NCI-H1105 treated with DMSO at 0.1 percent for 48 hours (cell line): ENCODE measurements around the gene FAM240B.

Source experiments
- DNase-seq: peaks from one replicate; lab custom pipeline; 2025; lab: John Stamatoyannopoulos, UW

The FAM240B gene

DNA sequence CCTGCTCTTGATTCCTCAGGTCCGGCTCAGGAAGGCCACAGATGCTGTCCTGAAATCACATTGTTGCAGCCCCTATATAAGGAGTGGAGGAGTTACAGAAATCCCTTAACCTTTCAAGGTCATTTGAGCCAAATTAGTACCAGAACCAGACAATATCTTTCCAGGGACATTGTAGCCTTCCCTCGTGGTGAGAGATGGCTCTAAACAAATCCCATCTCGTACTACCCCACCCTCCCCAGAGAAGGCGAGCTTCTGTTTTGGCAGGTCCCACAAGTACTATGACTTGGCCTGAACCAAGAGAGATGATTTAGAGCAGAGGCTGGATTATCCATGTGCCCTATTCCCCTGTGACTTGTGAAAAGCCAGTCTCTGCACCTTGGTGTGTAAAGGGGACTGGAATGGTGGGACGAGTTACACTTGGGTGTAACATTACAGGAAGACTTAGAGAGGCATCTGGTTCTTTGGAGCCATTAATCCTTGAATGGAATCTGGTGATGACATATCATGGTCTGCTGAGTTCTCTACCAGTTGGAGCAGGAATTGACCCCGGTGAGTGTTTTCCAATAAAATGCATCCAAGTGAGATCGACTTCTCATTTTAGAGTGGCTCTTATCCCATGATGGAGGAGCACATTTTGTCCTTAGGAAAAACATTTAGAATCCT, at the start of gene FAM240B:
Gene FAM240B, minus strand, starts transcription at position 51 of the 663 bp plus-strand sequence. CDS start 16,134 bp downstream, outside the sequence.
- DNase-seq = no peak

DNA sequence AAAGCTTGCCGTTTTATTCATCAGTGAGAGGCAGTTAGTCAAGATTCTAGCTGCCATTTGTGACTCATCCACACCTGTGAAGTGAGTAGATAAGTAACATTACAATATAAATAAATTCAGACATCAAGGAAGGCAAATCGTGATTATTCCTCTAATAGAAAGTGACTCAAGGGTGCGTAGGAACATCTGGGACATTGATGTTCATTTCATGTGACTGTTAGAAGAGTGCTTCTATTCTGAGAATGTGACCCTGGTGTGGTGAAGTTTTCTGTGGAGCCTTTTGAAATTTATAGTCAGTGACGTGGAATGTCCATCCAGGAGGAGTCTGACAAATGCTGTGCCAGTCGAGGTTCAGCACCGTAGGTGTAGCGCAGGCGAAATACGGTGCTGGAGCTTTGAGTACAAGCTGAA, 48.4 kb upstream of the FAM240B start:
- no peak for DNase-seq

DNA sequence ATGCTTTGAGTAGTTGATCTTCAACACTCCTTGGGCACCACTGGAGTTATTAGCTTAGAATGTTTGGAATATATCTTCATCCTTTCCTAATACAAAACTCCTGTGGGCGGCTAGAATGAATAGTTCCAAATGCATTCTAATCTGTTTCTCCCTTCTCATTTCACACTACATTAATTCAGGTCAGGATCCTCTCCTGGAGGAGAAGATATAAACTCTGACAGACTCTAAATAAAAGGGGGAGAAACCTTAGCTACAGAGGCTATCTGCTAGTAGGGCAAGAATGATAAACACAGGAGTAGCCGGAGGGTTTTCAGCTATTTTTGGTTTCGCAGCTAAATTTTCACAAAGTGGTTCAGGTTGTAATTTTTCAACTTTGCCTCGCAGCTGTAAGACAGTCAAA, 45.2 kb upstream of the FAM240B start:
- DNase-seq = no peak

DNA sequence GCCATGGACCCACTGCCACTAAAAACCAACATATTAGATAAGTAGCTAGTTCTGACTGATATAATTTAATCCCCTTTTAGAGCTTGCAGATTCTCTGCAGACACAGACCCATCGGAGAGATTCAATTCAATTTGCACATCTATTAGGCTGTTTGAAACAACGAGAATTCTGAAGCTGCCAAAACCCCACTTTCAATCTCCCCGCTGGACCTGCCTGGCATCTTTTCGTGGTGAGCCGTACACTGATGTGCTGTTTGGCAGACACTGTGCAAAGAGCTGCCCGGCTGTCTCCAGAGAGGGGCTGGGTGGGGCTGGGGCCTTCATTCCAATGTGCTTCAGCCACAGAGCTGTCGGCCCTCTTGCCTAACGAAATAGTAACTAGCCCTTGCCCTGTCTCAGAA, 42.1 kb upstream of the FAM240B start:
- no peak for DNase-seq

DNA sequence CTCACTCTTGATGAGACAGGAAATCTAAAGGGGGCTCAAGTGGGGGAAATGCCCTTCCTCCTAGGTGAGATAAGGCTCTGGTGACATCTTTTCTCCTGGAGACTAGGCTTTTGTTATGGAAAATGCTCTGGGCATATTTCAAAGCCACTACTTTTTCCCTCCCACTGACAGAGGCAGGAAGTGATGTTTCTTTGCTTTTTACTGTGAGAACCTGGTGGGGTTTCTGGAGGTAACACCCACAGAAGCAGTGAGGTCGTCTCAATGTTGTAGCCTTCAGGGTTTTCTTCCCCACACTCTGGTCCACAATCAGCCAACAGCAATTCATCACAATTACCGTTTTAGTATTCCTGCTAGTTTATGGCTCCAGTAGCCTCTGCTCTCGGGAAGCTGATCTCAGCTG, 41.4 kb upstream of the FAM240B start:
- no peak for DNase-seq

DNA sequence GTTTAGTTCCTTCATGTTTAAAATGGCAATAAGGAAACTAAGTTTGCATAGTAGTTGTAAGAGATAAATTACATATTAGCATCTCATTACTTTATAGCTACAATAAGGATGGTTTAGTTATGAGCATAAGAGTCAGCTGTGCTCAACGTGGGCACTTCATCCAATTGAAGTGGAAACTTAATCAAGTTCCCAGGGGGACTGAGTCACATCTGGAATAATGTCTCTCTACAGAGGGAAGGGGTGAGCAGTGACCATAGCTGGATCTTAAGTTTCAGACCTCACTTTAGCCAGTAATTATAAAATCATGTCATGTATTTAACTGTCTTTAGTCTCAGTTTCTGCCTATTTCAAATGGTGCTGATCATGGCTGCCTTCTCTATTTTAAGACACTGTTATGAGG, 36.8 kb upstream of the FAM240B start:
- no peak for DNase-seq

DNA sequence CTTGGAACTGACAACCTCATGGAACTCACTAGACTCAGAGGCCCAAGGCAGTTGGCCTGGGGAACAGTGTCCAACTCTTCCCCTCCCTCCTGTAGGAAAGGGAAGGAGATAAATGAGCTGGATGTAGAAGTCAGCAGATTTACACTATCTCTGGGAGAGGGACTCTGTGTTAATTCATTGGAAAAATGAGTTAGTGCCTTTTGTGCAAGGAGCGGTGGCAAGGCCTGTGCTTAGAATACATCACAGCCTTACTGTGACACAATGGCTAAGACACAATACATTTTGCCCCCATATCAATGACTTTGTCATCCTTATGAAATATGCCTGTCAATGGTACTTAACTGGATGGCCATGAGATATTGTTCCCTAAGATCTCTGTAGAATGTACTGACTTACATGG, 28.0 kb upstream of the FAM240B start:
- DNase-seq = no peak

DNA sequence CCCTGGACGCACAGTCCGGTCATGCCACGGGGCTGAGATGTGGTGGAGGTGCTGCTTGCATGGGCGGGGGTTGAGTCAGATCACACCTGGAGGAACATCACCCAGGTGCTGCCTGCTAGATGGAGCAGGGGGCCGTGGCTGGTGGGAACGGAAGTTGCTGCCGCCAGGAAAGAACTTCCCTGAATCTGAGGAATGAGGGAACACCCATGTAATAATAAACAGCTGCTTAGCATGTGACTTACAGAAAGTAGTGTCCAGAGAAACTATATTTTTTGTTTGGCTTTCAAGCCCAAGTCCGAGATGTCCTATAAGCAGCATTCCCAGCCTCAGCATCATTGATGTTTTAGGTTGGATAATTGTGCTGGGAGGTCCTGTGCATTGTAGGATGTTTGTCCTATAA, 27.1 kb upstream of the FAM240B start:
- DNase-seq = no peak

DNA sequence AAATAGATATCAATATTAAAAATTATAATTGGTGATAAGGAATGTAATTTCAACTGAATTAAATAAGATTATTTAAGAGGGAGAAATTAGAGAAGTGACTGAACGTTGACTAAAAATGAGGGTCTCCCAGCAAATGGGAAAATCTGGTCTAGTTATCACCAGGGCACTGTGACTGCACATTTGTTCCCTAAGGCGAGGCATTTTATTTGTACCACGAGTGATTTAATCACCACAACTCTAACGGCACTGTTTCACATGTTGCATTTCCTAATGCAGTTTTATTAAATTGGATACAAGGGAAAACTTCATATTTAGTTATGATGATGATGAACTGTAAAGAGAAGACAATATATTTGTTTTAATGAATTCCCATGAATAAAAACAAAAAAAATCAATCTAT, 26.4 kb upstream of the FAM240B start:
- DNase-seq = no peak

DNA sequence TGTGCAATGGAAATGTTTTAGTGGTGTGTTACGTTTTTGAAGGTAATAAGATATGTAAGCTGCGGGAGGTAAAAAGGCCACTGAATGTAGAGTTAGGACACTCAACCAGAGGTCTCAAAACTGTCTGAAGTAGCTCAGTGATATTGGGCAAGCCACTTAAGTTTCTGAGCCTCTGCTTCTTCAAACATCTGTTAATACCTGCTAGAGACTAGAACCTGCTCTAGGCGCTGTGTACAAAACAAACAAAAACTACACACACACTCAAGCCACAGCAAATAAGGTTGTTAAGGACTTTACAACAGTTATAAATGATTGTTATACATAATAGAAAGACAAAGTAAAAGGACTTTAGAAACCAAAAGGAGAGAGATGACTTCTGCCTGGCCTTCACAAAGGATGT, 24.6 kb upstream of the FAM240B start:
- no peak for DNase-seq

DNA sequence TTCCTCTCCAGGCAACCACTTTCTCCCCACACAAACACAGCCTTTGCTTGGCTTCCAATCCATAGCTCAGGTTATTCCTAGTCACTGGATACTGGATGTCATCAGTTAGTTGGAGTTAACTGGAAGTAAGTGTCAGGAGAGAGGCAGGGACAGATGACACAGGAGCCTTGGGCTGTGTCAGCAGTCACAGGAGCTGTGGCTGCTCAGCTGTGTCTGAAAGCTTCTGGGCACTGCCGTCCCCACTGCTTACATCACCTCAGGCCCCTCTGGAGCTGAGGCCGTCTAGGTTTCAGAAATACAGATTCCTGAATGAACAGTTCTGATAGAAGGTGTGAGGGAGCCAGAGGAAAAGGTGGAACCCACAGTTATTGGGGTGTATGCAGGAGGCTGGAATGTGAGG, 17.3 kb upstream of the FAM240B start:
- no peak for DNase-seq

DNA sequence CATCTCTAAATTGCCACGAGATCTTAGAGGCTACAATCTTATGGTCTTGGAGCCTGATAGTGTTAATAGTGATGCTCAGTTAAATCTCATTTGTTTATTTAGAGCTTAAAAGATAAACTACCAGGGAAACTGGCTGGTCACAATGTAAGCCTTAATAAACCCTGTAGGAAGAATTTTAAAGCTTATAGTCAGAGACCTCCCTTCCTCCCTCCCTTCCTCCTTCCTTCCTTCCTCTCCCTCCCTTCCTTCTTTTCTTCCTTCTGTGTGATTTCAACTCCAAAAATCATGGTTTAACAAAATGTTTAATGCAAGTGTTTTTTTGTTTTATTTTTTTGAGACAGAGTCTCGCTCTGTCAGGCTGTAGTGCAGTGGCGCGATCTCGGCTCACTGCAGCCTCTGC, 14.9 kb upstream of the FAM240B start:
- DNase-seq = no peak

DNA sequence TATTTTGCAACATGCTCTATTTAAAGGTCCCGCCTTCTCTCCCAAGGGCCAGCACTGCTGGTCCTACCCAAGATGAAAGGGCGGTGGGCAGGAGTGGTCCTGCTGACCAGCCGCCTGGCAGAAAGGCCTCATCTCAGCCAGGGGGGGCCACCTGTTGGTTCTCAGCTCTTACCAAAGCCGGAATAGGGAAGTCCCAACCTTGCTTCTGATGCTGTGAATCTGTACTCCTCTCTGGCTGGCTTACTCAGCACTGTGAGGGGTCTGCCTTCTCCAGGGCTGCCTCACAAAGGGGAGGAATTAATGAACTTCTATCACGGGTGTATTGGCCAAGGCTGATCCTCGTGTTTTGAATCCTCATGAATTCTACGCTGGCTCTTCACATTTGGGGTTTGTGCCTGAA, 13.6 kb upstream of the FAM240B start:
- no peak for DNase-seq

DNA sequence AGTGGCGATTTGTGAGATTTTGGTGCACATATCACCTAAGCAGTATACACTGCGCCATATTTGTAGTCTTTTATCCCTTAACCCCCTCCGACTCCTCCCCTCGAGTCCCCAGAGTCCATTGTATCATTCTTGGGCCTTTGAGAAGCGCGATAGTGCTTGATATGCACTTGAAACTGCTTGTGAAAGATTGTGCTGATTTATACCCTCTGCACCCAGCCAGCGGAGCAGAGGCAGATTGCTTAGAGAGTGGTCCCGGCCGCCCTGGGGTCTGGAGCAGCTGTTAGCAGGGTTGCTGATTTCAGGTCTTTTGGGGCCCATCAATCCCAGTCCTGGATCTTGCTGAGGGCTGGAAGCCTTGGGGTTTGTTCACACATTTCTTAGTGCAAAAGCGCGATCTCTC, 13.0 kb upstream of the FAM240B start:
- no peak for DNase-seq

DNA sequence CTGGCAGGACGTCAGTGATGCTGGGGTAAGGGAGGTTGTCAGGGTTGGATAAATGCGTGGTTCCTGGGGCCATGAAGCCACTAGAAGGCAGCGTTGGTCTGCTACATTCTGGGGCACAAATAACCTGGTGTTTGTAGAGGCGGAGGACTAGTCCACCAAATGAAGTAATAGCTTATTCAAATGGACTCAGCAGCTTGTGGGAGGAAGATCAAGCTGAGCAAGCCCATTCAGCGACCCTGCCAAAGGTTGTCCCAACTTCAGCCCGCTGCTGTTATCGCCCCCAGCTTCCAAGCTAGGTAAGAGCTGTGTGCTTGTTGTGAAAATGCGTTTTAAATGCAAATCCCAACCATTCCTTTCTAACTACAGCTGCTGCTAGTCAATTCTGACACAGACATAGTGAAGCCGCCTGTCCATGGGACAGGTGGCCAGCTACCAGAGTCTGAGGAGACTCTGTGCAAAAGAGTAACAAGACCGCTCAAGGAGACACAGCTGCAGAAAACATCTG, 7.6 kb upstream of the FAM240B start:
- DNase-seq = no peak

DNA sequence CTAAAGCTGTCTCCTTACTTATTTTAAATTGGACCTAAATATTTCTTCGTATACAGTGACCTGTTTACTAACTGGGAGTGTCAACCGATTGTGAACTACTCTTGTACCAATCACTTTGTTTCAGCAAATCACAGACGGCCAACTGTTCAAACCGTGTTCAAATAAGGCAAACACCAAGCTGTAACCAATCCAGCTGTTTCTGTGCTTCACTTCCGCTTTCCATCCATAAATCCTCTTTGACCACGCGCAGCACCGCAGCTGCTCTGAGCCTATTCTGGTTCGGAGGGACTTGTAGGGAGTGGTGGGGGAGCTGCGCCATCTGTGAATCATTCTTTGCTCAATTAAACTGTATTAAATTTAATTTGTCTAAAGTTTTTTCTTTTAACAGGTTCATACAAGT, 4.8 kb upstream of the FAM240B start:
- DNase-seq = no peak

DNA sequence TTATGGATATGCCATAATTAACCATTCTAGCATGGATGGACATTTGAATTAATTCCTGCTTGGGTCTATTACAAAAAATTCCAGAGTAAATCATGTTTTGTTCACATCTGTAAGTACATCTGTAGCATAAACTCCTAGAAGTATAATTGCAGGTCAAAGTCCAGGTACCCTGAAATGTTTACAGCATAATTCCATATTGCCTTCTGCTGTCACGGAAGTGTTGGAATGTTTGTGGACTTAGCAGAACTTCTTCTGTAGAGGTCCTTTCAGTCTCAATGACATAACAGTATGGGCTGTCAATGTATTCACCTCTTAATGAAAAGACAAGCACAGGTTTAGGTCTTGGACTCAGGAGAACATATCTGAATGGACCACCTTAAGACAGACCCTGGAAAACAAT, 1.8 kb downstream of the FAM240B start:
- DNase-seq = no peak

DNA sequence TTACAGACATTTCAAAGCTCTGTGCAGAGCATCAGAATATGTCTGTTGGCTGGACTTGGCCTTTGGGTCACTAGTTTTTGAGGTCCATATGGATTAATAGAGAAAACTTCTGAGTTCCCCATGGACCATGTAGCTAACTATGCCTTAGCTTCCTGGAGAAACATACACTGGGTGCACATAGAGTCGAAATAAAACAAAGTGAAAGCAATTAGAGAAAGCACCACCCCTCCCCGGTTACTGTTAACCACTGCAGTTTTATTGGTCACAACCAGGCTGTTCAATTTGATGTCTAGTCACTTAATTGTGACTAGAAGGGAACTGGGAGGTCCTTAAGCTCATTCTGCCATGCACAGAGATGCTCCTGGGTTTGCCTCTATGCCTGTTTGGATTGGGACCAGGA, 4.2 kb downstream of the FAM240B start:
- DNase-seq = no peak

DNA sequence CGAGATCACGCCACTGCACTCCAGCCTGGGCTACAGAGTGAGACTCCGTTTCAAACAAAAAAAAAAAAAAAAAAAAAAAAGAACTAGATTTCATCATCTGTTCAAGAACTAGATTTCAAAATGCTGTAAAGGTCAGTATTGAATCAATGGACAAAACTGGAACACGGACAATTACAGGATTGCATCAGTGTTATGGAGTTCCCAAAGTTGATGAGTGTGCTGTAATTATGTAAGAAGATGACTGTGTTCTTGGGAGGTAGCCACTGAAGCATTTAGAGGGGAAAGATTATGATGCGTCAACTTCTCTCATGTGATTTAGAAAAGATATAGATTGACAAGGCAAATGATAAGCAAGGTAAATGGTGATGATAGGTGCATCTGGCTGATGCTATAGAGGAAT, 6.5 kb downstream of the FAM240B start:
- no peak for DNase-seq

DNA sequence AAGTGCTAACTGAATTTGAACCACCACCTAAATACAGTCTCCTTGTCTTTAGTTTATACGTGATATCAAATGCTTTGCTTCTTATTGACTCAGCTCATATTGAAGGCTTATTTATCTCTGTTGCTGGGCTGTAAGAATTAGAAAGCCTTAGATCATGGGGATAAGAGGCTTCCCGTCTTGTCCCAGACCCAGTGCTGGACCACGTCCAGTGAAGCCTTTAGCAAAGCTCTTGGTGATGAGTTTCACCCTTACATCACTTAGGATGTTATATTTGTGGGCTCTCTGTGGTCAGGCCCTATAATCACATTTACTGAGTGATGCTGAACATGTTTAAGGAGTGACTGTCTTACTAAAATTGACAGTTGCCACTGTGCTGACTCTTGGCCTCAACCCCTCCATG, 11.2 kb downstream of the FAM240B start:
- no peak for DNase-seq

DNA sequence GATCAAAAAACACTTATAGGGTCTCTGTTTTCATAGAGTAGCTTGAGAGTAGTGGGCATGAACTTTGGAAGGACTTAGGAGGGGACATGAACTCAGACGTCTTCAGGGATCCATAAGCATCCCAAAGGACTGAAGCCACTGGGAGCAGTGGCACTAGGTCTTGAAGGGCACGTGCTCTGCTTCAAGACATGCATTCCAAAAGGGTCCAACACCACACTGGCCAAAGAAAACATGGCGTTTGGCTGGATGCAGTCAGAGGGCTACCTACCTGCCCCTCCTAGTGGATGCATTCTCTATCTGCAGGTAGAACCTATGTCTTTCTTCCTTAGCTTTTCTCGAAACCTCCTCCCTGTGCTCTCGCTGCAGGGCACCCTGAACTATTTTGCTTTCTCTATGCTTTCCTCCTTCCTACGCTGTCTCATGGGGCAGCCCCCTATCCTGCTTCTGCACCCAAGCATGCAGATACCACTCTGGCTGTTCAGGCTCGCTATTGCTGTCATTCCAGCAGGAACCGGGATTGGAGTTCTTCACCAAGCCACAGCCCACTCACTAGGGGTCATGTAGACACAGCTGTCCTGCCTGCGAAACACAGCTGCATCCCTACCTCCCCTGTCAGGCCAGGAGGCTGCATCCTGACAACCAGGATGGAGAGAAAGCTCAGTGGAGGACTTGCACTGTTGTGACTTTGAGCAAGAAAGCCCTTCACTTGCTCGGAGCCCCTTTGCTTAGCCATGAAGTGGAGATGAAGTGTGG, 11.9 kb downstream of the FAM240B start:
- DNase-seq = no peak

DNA sequence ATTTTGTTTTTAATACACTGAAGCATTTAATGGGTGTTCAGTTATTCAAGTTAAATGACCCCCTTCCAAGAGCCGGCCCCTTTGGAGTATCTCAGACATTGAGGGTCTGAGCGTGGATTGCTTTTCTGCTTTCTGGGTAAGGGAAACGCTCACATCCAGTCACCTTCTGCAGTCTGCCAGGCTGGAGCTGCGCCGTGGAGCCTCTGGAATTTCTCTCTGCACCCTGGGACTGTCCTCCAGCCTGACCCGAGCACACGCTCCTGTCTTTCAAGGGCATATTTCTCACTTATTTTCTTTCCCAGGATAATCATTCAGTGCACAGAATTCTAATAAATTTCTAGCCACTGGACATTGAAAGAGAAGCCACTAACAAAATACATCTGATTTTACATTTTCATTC, 13.4 kb downstream of the FAM240B start:
- DNase-seq = no peak

DNA sequence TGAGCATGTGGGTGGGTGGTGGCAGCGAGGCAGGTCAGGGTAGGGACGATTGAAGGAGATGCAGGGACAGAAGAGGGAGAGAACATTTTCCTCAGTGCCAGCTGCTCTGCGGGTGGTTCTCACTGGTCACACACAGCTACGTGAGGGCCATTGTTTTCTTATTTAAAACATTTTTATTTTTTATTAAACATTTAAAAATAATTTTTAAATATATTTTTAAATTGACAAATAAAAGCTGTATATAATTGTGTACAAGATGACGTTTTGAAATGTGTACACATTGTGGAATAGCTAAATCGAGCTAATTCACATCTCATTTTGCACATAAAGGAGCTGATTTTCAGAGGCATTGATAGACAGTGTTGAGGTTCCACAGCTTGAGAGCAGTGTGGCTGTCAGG, 14.0 kb downstream of the FAM240B start:
- no peak for DNase-seq

DNA sequence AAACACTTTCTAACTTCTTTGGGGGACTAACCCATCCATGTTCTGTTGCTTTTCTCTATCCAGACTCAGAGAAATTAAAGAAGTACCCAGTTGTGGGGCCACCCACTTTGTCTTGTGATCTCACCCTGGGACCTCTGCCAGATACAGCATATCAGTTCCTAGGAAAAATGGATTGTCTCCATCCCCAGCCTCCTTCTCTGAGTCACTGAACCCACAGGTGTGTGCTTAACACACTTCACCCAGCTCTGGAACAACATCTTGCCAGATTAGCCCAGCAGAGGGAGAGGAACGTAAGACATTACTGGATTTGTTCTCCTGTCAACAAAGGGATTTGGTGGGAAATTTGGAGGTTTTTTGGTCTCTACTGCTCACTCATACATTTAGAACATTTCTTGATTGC, 19.2 kb downstream of the FAM240B start:
- no peak for DNase-seq
